Lower leg skin (tissue), 3 donors: ENCODE measurements around the gene PACS2.

ENCODE experiments used
- CTCF ChIP-seq, 3 donors: fragments of 450-650 bp; IDR thresholded peaks; one replicate each; pipeline ENCODE4 v1.5.1; 2016; ENCODE audit warnings: antibody characterized with exemption in 3 of 3, mild to moderate bottlenecking in 3 of 3, moderate library complexity in 2 of 3
- POLR2A ChIP-seq, 2 donors: fragments of 450-650 bp; IDR thresholded peaks; one replicate each; pipeline ENCODE4 v1.6.1; 2016 to 2017; ENCODE audit warnings: antibody characterized with exemption in 2 of 2, mild to moderate bottlenecking in 1 of 2, moderate library complexity in 1 of 2

- TF ChIP-seq POLR2A (IDR thresholded peaks at IDR 0.05) (no peak), CTCF (IDR thresholded peaks at IDR 0.05) (no peak)
Measured at GRCh38 chr14:105343194-105343593, 28.6 kb downstream of the PACS2 start.
